ENCODE results near the gene CTDP1. TPM values are rescaled to one million over a fixed set of nuclear protein-coding genes. Genes with fewer than 3 reads are reported as not detected.

Gene CTDP1
- total and polyA plus RNA-seq, 4 donors: 18.8 to 30.5 (median 21.7) TPM

DNA sequence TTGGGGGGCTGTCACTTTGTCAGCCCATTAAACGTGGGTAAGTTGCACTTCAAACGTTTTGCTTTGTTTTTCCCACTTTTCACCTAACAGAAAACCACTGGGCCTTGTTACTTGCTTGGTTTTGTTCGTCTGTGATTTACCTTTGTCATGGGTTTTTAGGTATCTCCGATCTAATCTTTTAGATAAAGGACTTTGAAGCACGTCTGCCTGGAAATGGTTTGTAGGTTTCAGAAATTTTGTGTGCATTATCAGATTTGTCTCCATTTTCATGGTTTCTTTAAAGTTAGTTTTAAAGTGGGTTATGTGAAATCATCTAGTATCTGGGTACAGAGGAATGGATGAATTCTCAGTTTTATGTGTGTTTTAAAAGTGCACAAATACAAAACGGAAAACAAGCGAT, 6.4 kb downstream of the CTDP1 start:
- Histone ChIP-seq H3K9ac (ENCODE audit: insufficient read depth in 1 of 2, low read length in 2 of 2) (no peak overlapping the region), H3K27me3 (ENCODE audit: control insufficient read depth in 3 of 3, insufficient read depth in 3 of 3, low read length in 2 of 3) (no peaks in the 10 kb centered on the region), H3K4me1 (ENCODE audit: control insufficient read depth in 5 of 5, insufficient read depth in 5 of 5, low read length in 5 of 5) (peaks cover 0 to 24% (median 2%) of the 10 kb centered on the region in 5 donors), H3K36me3 (ENCODE audit: control insufficient read depth in 4 of 4, insufficient read depth in 4 of 4, low read length in 4 of 4) (peaks cover 0 to 3% (median 0%) of the 10 kb centered on the region in 4 donors), H3K4me3 (no peak overlapping the region), H3K27ac (ENCODE audit: low read depth in 1 of 2, low read length in 1 of 2) (no peak overlapping the region), H3K9me3 (ENCODE audit: control insufficient read depth in 4 of 4, insufficient read depth in 3 of 4, low read length in 3 of 4) (no peaks in the 10 kb centered on the region)
- DNase-seq: no peak
- TF ChIP-seq CTCF (IDR thresholded peaks at IDR 0.05; ENCODE audit: control extremely low read depth, extremely low read depth): no peak
- 83 to 89% methylated on average over 7 of the region's 7 CpGs for WGBS, 2 donors
- no peak for ATAC-seq (ENCODE audit: insufficient read depth, low FRiP score)

DNA sequence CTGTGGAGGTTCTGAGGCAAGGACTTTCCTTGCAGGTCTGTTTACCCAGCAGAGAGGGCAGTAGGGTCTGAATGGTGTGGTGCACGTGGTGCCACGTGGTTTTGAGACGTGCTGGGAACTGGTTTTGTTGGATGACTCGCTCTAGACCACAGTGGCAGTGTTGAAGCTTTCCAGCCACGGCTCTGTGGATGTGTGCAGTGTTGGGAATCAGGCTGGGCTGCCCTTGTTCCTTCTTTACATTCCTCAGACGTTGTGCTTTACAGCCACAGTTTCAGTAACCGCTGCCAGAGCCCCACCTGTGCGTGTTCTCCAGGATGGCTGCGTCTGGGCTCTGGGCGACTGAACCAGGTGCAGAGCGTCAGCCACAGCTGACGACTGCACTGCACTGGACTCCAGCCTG, 8.2 kb downstream of the CTDP1 start:
- peaks cover 0 to 12% (median 0%) of the 10 kb centered on the region in 5 donors for H3K4me1 ChIP-seq (ENCODE audit: control insufficient read depth in 5 of 5, insufficient read depth in 5 of 5, low read length in 5 of 5)
- DNase-seq (no peak), ATAC-seq (ENCODE audit: insufficient read depth, low FRiP score) (no peak)
- H3K9ac ChIP-seq (ENCODE audit: insufficient read depth in 1 of 2, low read length in 2 of 2): no peak overlapping the region
- 70 to 72% methylated on average over 12 of the region's 12 CpGs for WGBS, 2 donors
- H3K36me3 ChIP-seq (ENCODE audit: control insufficient read depth in 4 of 4, insufficient read depth in 4 of 4, low read length in 4 of 4): peaks cover 0 to 3% (median 0%) of the 10 kb centered on the region in 4 donors
- no peak for TF ChIP-seq CTCF (IDR thresholded peaks at IDR 0.05; ENCODE audit: control extremely low read depth, extremely low read depth)
- H3K4me3 ChIP-seq: no peak overlapping the region
- no peaks in the 10 kb centered on the region for H3K9me3 ChIP-seq (ENCODE audit: control insufficient read depth in 4 of 4, insufficient read depth in 3 of 4, low read length in 3 of 4)
- no peaks in the 10 kb centered on the region for H3K27me3 ChIP-seq (ENCODE audit: control insufficient read depth in 3 of 3, insufficient read depth in 3 of 3, low read length in 2 of 3)
- H3K27ac ChIP-seq (ENCODE audit: low read depth in 1 of 2, low read length in 1 of 2): no peak overlapping the region

DNA sequence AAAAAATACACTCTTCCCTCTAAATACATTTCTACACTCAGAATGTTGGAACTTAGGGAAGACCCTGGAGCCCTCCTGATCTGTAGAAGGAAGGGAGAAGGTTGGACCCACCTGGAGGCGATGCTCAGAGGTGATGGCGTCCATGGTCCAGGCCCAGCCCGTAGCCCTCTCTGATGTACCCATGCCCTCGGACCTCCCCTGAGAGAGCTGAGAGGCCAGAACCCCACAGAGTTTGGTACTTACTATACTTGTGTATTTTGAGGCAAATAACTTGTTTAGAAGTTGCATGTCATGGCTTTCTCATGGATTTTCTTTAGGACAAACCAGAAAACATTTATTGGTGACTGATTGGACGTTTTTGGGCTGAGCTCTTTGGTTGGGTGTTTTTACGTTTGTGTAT, 10.5 kb downstream of the CTDP1 start:
- no peak for TF ChIP-seq CTCF (IDR thresholded peaks at IDR 0.05; ENCODE audit: control extremely low read depth, extremely low read depth)
- 91 to 95% methylated on average over 6 of the region's 6 CpGs for WGBS, 2 donors

More for the DNA sequence above, 10.5 kb downstream of the CTDP1 start:
- H3K4me3 ChIP-seq: no peak overlapping the region
- DNase-seq: no peak
- no peaks in the 10 kb centered on the region for H3K27me3 ChIP-seq (ENCODE audit: control insufficient read depth in 3 of 3, insufficient read depth in 3 of 3, low read length in 2 of 3)
- H3K36me3 ChIP-seq (ENCODE audit: control insufficient read depth in 4 of 4, insufficient read depth in 4 of 4, low read length in 4 of 4): peaks cover 0 to 3% (median 0%) of the 10 kb centered on the region in 4 donors
- no peak for ATAC-seq (ENCODE audit: insufficient read depth, low FRiP score)
- H3K4me1 ChIP-seq (ENCODE audit: control insufficient read depth in 5 of 5, insufficient read depth in 5 of 5, low read length in 5 of 5): peaks cover 0 to 8% (median 0%) of the 10 kb centered on the region in 5 donors
- H3K27ac ChIP-seq (ENCODE audit: low read depth in 1 of 2, low read length in 1 of 2): no peak overlapping the region
- no peaks in the 10 kb centered on the region for H3K9me3 ChIP-seq (ENCODE audit: control insufficient read depth in 4 of 4, insufficient read depth in 3 of 4, low read length in 3 of 4)
- H3K9ac ChIP-seq (ENCODE audit: insufficient read depth in 1 of 2, low read length in 2 of 2): no peak overlapping the region

All from lung (tissue), 12 donors.